ENCODE measurements around the gene ZNF3.

- TF ChIP-seq CTCF (IDR thresholded peaks at IDR 0.05) (no peak), POLR2A (IDR thresholded peaks at IDR 0.05) (no peak), POLR2AphosphoS5 (IDR thresholded peaks at IDR 0.05) (peak in 1 of 3 donors; percentile 21), EP300 (IDR thresholded peaks at IDR 0.05; ENCODE audit: low read depth) (no peak)
Observed at GRCh38 chr7:100022621-100023020, 58.9 kb downstream of the ZNF3 start.

All from transverse colon (tissue), 4 donors.